ENCODE data around the gene SLC10A4. TPM values are rescaled to one million over a fixed set of nuclear protein-coding genes. Genes with fewer than 3 reads are reported as not detected.

Gene SLC10A4
- total RNA-seq, 1 donor from 2014 or later: not detected

DNA sequence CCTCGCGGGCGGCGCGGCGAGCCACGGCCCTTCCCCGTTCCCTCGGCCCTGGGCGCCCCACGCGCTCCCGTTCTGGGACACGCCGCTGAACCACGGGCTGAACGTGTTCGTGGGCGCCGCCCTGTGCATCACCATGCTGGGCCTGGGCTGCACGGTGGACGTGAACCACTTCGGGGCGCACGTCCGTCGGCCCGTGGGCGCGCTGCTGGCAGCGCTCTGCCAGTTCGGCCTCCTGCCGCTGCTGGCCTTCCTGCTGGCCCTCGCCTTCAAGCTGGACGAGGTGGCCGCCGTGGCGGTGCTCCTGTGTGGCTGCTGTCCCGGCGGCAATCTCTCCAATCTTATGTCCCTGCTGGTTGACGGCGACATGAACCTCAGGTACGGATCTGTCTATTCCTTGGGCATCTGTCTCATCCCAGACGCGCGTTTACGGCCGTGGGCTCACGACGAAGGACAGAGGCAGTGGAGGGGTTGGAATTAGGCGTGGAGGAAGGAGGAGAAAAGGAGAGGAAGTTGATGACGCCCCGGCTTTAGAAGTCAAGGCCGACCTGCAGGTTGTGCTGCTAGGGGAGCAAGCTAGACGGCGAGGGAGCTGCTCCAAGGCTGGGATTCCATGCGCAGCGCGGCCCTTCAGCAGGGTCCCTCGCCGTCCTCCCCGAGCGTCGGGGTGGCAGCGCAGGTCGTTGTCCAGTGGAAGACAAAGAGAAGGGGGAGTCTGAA lies 792 bp downstream of the SLC10A4 start:
- ATAC-seq: no peak
- DNase-seq (ENCODE audit: low spot score): no peak
- intact Hi-C loops (cut with DNase I): no loop called here

- no peak for DNase-seq (ENCODE audit: low spot score)
- ATAC-seq: no peak
- intact Hi-C loops (cut with DNase I): no loop called here
These were observed 1.5 kb downstream of the SLC10A4 start for GRCh38 chr4:48484494-48485168.

- DNase-seq (ENCODE audit: low spot score) (no peak), ATAC-seq (no peak)
- intact Hi-C loops (cut with DNase I): no loop called here
These were observed 6.5 kb downstream of the SLC10A4 start for GRCh38 chr4:48489683-48490011.

GRCh38 chr4:48490012-48490679 lies 7.0 kb downstream of the SLC10A4 start, which contains the start of gene ZAR1:
ZAR1 (plus strand) TSS chr4:48490252; CDS start chr4:48490292, 40 bp downstream.
- ATAC-seq (no peak), DNase-seq (ENCODE audit: low spot score) (no peak)
- intact Hi-C loops (cut with DNase I): no loop called here

- intact Hi-C loops (cut with DNase I): no loop called here
- DNase-seq (ENCODE audit: low spot score) (no peak), ATAC-seq (no peak)
These were observed 7.8 kb downstream of the SLC10A4 start for GRCh38 chr4:48490680-48491513.

- ATAC-seq (no peak), DNase-seq (ENCODE audit: low spot score) (no peak)
- intact Hi-C loops (cut with DNase I): no loop called here
These were observed 8.5 kb downstream of the SLC10A4 start for GRCh38 chr4:48491514-48492176.

DNA sequence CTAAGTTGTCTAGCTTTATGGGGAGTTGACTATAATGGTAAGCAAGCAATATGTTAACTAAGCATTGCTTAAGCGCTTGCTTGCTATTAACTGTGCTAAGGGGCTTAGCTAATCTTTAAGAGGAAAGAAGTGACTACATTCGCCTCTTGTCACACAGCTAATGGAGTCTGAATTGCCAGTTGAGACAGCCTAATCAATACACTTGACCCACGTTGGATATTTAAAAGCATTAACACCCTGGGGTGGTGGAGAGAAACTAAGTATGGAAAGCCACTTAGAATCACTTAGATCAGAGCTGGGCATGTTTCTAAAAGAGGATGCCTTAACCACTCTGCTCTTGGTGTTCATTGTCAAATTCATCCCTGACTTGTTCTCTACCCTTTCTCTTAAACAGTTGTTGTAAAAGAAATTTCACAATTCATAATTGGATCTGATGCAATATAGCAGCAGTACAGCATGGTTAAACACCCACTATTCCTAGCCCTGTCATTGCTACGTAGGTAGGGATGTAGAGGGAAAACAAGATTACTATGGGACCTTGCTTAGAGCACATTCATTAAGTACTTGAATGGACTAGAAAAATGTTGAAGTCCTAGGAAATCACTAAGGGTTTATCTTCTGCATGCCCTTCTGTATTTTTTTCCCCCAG lies 10.4 kb downstream of the SLC10A4 start:
- ATAC-seq (no peak), DNase-seq (ENCODE audit: low spot score) (no peak)
- intact Hi-C loops (cut with DNase I): no loop called here

GRCh38 chr4:48495941-48496340 lies 12.8 kb downstream of the SLC10A4 start:
- DNase-seq (ENCODE audit: low spot score) (no peak), ATAC-seq (no peak)
- intact Hi-C loops (cut with DNase I): no loop called here

DNA sequence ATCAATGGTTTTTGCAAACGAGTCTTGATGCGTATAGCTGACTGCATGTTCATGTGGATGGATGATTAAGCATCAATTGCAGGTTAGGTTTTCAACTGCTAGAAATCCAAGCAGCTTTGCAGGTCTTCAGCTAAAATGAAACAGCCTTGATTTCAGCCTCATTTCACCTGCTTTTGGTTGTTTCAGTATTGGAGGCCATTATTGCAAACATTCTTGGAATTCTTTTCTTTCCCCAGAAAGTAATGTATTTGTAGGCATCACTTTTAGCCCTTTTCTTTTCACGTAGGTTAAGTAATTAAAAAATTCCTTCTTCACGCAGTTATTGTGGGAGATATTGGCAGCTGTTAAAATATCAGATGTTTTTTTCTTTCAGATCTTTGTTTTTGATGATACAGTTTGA lies 15.8 kb downstream of the SLC10A4 start:
- DNase-seq (ENCODE audit: low spot score) (no peak), ATAC-seq (no peak)

GRCh38 chr4:48499551-48500066 lies 16.5 kb downstream of the SLC10A4 start:
- intact Hi-C loops (cut with DNase I): no loop called here
- no peak for ATAC-seq
- no peak for DNase-seq (ENCODE audit: low spot score)

More for the DNA sequence above, 15.8 kb downstream of the SLC10A4 start:
- intact Hi-C loops (cut with DNase I): no loop called here

DNA sequence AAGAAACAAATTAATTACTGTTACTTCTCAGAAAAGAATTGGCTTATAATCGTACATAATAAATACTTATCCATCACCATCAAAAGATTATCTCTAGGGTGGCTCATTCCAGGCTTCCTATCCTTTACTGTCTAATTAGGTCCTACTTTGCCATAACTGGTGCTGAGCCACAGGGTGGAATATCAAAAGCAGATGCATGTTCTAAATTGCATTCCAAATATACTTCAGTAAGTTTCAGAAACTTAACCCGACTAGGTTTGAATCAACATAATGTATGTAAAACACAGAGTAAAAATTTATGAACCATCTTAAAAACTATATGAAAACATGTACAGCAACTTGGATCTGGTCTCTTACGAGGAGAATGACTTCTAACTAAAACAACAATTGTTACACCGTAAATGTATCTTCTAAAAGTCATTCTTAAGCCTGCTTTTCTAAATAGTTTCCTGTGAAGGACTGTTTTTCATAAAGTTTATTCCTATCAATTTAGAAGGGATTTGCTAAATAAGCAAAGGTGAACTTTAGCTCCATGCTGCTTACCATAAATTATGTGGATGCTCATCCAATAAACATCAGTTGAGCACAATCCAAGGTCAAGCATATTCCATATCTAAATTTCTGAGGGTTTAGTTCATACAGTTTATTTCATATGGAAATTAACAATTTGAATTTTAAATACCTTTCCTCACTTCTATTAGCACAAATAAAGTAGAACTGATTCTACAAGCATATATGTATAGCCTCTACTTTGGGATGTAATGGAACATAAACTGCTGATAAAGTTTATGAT lies 20.3 kb downstream of the SLC10A4 start:
- DNase-seq (ENCODE audit: low spot score) (no peak), ATAC-seq (no peak)

GRCh38 chr4:48504026-48504330 lies 20.8 kb downstream of the SLC10A4 start:
- intact Hi-C loops (cut with DNase I): no loop called here
- DNase-seq (ENCODE audit: low spot score) (no peak), ATAC-seq (no peak)

More for the DNA sequence above, 20.3 kb downstream of the SLC10A4 start:
- intact Hi-C loops (cut with DNase I): no loop called here

DNA sequence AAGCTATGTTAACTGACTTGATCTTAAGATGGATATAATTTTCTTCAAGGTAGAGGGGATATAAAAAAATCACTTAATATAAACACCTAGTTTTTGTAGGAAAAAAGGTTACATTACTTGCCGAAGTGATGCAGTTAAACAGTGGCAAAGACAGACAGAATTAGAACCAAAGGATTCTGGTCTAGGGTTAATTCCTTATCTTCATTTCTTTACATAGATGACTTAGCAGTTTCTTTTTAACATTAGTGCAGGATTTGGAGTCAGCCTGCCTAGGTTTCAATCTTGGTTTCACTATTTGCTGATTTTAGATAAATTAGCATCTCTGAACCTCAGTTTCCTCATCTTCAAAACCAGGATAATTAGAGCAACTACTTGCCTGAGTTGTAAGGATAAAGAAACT lies 21.2 kb downstream of the SLC10A4 start:
- intact Hi-C loops (cut with DNase I): no loop called here
- ATAC-seq (no peak), DNase-seq (ENCODE audit: low spot score) (no peak)

DNA sequence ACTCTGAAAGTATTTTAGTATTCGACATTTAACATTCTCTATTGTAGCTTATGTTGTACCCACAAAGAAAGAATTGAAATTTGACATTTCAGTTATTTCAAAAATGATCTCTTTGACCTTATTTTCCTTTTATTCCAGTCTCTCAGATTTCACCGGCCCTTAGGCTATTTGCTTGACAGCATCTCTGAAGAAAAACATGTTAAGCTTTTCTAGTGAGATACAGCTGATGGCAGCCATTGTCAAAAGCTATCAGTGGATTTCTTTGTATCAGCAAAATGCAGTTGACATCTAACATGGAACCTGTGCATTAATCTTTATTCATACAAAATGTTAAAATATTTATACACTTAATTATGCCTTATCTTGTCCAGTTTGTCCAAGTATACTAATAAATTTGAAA lies 23.6 kb downstream of the SLC10A4 start:
- ATAC-seq: no peak
- no peak for DNase-seq (ENCODE audit: low spot score)
- intact Hi-C loops (cut with DNase I): no loop called here

- no peak for DNase-seq (ENCODE audit: low spot score)
- intact Hi-C loops (cut with DNase I): no loop called here
- peak; percentile 76 for ATAC-seq
These were observed 26.4 kb downstream of the SLC10A4 start for GRCh38 chr4:48509543-48509942.

- intact Hi-C loops (cut with DNase I): no loop called here
- DNase-seq (ENCODE audit: low spot score) (no peak), ATAC-seq (no peak)
These were observed 35.0 kb downstream of the SLC10A4 start for GRCh38 chr4:48518143-48518542.

GRCh38 chr4:48526406-48526805 lies 43.3 kb downstream of the SLC10A4 start:
- ATAC-seq (no peak), DNase-seq (ENCODE audit: low spot score) (no peak)
- intact Hi-C loops (cut with DNase I): no loop called here

GRCh38 chr4:48538358-48538757 lies 55.2 kb downstream of the SLC10A4 start:
- intact Hi-C loops (cut with DNase I): no loop called here
- ATAC-seq (no peak), DNase-seq (ENCODE audit: low spot score) (no peak)

Measured in sciatic nerve (tissue), 2 donors.